Activated naive CD8-positive, alpha-beta T cell treated with anti-CD3 and anti-CD28 coated beads, Interleukin-2, amount 50 U/mL, for 24 hours (primary cell): ENCODE data around the gene FOXL2.

Experiments
- ATAC-seq: fragments of 150-1000 bp; cut with Tn5 transposase; one replicate; pipeline ENCODE4 v1.10.0; 2021
- DNase-seq: peaks from one replicate; pipeline ENCODE4 v3.0.0; 2021
- H3K27ac Mint-ChIP-seq: one replicate; pipeline ENCODE4 v1.8.0; 2021; ENCODE audit warnings: mild to moderate bottlenecking, mixed read lengths
- H3K27me3 Mint-ChIP-seq: one replicate; pipeline ENCODE4 v1.8.0; 2021; ENCODE audit warnings: mixed read lengths
- H3K36me3 Mint-ChIP-seq: one replicate; pipeline ENCODE4 v1.8.0; 2021; ENCODE audit warnings: low read depth, mixed read lengths
- H3K4me1 Mint-ChIP-seq: one replicate; pipeline ENCODE4 v1.8.0; 2021; ENCODE audit warnings: mixed read lengths
- H3K4me3 Mint-ChIP-seq: one replicate; pipeline ENCODE4 v1.8.0; 2021; ENCODE audit warnings: mild to moderate bottlenecking, moderate library complexity, mixed read lengths
- H3K9me3 Mint-ChIP-seq: one replicate; pipeline ENCODE4 v1.8.0; 2021; ENCODE audit warnings: mixed read lengths

Gene FOXL2

GRCh38 chr3:138899351-138899991, 47.5 kb downstream of the FOXL2 start:
- DNase-seq (no peak), ATAC-seq (no peak)
- H3K27me3 Mint-ChIP-seq, result peaks cover 2% of the 10 kb centered on the region
- no peaks in the 10 kb centered on the region for H3K9me3 Mint-ChIP-seq
- no peak overlapping the region for H3K27ac Mint-ChIP-seq
- H3K36me3 Mint-ChIP-seq, result no peaks in the 10 kb centered on the region
- H3K4me1 Mint-ChIP-seq, result no peaks in the 10 kb centered on the region
- H3K4me3 Mint-ChIP-seq, result no peak overlapping the region

- no peak overlapping the region for H3K4me3 Mint-ChIP-seq
- no peak for ATAC-seq
- peaks cover 2% of the 10 kb centered on the region for H3K27me3 Mint-ChIP-seq
These were observed 48.2 kb downstream of the FOXL2 start for GRCh38 chr3:138898708-138899107.

GRCh38 chr3:138898301-138898700, 48.6 kb downstream of the FOXL2 start:
- no peak overlapping the region for H3K27ac Mint-ChIP-seq
- DNase-seq, result no peak
- peaks cover 2% of the 10 kb centered on the region for H3K27me3 Mint-ChIP-seq

More at GRCh38 chr3:138898708-138899107, 48.2 kb downstream of the FOXL2 start:
- H3K9me3 Mint-ChIP-seq, result no peaks in the 10 kb centered on the region
- no peak overlapping the region for H3K27ac Mint-ChIP-seq
- no peak for DNase-seq
- H3K36me3 Mint-ChIP-seq, result no peaks in the 10 kb centered on the region
- no peaks in the 10 kb centered on the region for H3K4me1 Mint-ChIP-seq

More at GRCh38 chr3:138898301-138898700, 48.6 kb downstream of the FOXL2 start:
- ATAC-seq, result no peak
- Mint-ChIP-seq H3K4me1 (no peaks in the 10 kb centered on the region), H3K4me3 (no peak overlapping the region), H3K9me3 (no peaks in the 10 kb centered on the region), H3K36me3 (no peaks in the 10 kb centered on the region)
